Adrenal gland (tissue), 5 donors: ENCODE measurements around the gene ITIH1.

Experiments used
- CTCF ChIP-seq, 6 experiments: fragments of 450-650 bp in 4 of 6; fragments of 200-600 bp in 2 of 6; sonication (generic) in 1 of 6; IDR thresholded peaks; 1 replicate in 5 of 6; 2 replicates in 1 of 6; pipeline versions ENCODE4 v1.5.1 to v1.8.0; 2016 to 2021; ENCODE audit warnings: antibody characterized with exemption in 6 of 6, mild to moderate bottlenecking in 2 of 6, moderate library complexity in 1 of 6
- POLR2A ChIP-seq, 2 donors: fragments of 450-650 bp; IDR thresholded peaks; one replicate each; pipeline ENCODE4 v1.6.1; 2017; ENCODE audit warnings: antibody characterized with exemption in 2 of 2, mild to moderate bottlenecking in 2 of 2, moderate library complexity in 1 of 2
- donor health status: DM: no; HTN: no; CAD: no.

GRCh38 chr3:52777127-52777958 lies at the start of gene ITIH1:
- TF ChIP-seq CTCF (IDR thresholded peaks at IDR 0.05), result no peak
- TF ChIP-seq POLR2A (IDR thresholded peaks at IDR 0.05), result no peak
